ENCODE data around the gene KRTAP8-1. TPM values are rescaled to one million over a fixed set of nuclear protein-coding genes. Genes with fewer than 3 reads are reported as not detected.

The KRTAP8-1 gene, protein sequence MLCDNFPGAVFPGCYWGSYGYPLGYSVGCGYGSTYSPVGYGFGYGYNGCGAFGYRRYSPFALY
- not detected for total RNA-seq

DNA sequence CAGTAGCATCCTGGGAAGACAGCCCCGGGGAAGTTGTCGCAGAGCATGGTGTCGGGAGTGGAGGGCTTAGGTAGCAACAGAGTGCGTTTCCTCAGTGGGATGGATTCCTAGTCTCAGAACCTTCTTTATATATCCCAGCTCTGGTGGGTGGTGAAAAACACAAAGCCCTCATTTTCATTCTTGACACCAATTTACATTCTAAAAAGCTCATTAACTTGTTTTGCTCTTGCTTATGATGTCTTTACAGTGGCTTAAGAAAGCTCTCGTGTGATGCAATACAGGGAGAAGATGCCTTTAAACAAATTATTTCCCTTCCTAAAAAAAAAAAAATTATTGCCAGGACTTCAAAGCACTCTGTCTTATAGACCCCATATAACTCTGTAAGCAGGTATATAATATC is at the start of gene KRTAP8-1:
Gene KRTAP8-1 (minus strand): TSS at position 101 of the 400 bp plus-strand sequence. CDS start 54 bp downstream, at position 47.
- Mint-ChIP-seq H3K4me3 (no peak within 1 kb of the TSS), H3K4me1 (peaks cover under 1% of the 10 kb centered on the region), H3K36me3 (ENCODE audit: low read depth) (no peaks in the 10 kb centered on the region), H3K27ac (no peak within 1 kb of the TSS), H3K27me3 (peaks cover 3% of the 10 kb centered on the region), H3K9me3 (no peaks in the 10 kb centered on the region)
- no peak for DNase-seq
- POLR2A ChIA-PET: no interaction called here
- CTCF ChIA-PET: interaction anchor here (0.7 kb wide), 1 partner anchor 385 kb away, joined by 3 read pairs; no protein-coding TSS in a partner anchor

DNA sequence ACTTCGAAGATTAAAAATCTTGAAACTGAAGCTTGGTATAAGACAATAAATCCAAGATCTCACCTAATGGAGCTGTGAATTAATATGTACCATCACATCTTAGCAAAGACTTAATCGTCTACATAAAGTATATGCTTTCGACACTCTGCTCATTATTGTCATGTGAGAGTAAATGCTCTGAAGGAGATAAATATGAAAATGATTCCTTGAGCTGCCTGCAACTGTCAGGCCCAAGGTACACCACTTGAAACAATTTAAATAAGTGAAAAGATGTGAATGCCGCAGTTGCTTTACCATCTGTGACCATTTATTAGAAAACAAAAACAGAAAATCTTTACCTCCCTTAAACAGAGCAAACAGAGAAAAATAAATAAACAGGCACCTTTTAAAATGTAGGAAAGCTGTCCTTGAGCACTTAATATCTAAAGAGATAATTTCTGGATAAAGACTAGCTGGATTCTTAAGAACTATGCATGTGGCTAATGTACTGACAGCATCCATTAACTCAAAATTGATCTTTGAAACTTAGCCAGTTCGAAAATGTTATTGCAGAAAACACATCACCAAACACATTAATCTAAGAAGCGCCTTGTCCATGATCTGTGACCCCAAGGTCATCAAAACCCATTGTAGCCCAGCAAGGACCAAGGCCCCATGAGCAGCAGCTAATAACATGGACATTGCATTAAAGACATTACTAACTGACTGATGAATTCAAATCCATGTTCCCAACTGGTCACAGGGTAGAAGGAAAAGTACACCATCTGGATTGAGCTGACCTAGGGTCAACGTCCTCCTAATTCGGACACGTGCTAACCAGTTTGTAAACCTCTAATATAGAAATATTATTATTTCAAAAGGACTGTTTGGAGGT is 34.8 kb upstream of the KRTAP8-1 start:
- no peaks in the 10 kb centered on the region for H3K36me3 Mint-ChIP-seq (ENCODE audit: low read depth)
- no peaks in the 10 kb centered on the region for H3K4me1 Mint-ChIP-seq
- POLR2A ChIA-PET: interaction anchor here (0.7 to 0.9 kb wide), 2 partner anchors 11 to 14 kb away, joined by 3 read pairs; no protein-coding TSS in a partner anchor
- CTCF ChIA-PET: no interaction called here
- H3K4me3 Mint-ChIP-seq: no peak overlapping the region
- H3K27ac Mint-ChIP-seq: no peak overlapping the region
- H3K27me3 Mint-ChIP-seq: peaks cover 4% of the 10 kb centered on the region
- no peaks in the 10 kb centered on the region for H3K9me3 Mint-ChIP-seq
- DNase-seq: no peak

DNA sequence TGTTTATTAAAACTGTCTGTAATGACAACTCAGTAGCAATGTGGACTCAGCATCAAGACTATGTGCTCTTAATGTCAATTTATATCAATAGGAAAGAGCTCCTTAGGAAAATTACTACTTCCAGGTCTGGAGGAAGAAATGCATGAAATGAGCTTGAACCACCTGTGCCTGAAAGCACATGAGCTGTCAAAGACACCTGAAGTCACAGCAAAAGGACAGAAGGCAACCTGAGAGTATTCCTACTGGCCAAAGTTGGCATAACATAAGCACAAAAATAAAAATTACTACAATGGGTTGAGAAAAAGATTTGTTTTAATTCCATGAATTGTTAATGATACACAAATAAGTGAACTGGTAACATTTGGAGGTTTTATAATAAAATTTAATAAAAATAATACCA is 29.9 kb upstream of the KRTAP8-1 start:
- peaks cover 7% of the 10 kb centered on the region for H3K27me3 Mint-ChIP-seq
- no peak for DNase-seq
- POLR2A ChIA-PET: no interaction called here
- no peaks in the 10 kb centered on the region for H3K9me3 Mint-ChIP-seq
- no peaks in the 10 kb centered on the region for H3K4me1 Mint-ChIP-seq
- no peak overlapping the region for H3K27ac Mint-ChIP-seq
- no peak overlapping the region for H3K4me3 Mint-ChIP-seq
- H3K36me3 Mint-ChIP-seq (ENCODE audit: low read depth): no peaks in the 10 kb centered on the region
- CTCF ChIA-PET: no interaction called here

DNA sequence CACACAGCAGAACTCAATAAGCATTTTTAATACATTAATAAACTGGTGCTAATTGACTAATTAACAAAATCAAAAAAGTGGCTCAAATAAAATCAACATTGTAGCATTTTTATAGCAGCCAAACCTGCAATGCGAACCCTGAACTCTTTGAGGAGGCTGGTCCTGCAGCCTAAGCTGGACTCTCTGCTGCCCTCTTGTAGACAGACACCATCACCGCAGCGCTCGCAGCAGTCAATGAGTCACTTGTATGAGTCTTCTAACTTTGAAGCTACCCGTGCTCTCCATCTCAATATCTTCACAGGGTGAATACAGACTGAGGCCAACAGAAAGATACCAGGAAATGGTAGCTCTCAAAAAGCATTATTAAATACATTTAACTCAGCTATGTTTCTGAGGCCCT is 26.2 kb upstream of the KRTAP8-1 start:
- DNase-seq: peak; percentile 34
- no peaks in the 10 kb centered on the region for H3K9me3 Mint-ChIP-seq
- H3K4me1 Mint-ChIP-seq: no peaks in the 10 kb centered on the region
- ChIA-PET POLR2A (no interaction called here), CTCF (interaction anchor here (0.7 to 1.2 kb wide), 6 partner anchors 10 to 334 kb away, joined by 3 to 5 read pairs (median 4); no protein-coding TSS in a partner anchor)
- no peaks in the 10 kb centered on the region for H3K36me3 Mint-ChIP-seq (ENCODE audit: low read depth)
- no peak overlapping the region for H3K27ac Mint-ChIP-seq
- H3K4me3 Mint-ChIP-seq: no peak overlapping the region
- peaks cover 3% of the 10 kb centered on the region for H3K27me3 Mint-ChIP-seq

DNA sequence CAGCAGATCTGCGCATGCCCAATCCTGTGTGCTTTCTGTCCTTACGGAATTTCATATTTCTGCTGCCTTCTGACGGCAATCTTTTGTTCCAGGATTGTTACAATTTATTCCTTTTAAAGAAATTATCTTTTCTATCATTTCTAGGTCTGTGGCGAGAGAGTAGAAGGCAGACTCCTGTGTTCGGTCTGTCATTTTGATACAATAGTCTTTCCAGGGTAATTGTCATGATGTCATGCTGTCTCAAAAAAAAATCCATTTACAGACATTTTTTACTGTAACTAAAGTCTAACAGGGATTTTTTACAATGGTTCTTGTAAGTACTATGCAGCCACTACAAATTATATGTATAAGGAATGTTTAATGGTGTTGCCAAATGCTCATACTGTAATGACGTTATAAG is 25.5 kb upstream of the KRTAP8-1 start:
- H3K27ac Mint-ChIP-seq: no peak overlapping the region
- no peak overlapping the region for H3K4me3 Mint-ChIP-seq
- no peaks in the 10 kb centered on the region for H3K36me3 Mint-ChIP-seq (ENCODE audit: low read depth)
- DNase-seq: no peak
- no peaks in the 10 kb centered on the region for H3K9me3 Mint-ChIP-seq
- CTCF ChIA-PET: no interaction called here
- POLR2A ChIA-PET: no interaction called here
- H3K4me1 Mint-ChIP-seq: no peaks in the 10 kb centered on the region
- H3K27me3 Mint-ChIP-seq: peaks cover 4% of the 10 kb centered on the region

DNA sequence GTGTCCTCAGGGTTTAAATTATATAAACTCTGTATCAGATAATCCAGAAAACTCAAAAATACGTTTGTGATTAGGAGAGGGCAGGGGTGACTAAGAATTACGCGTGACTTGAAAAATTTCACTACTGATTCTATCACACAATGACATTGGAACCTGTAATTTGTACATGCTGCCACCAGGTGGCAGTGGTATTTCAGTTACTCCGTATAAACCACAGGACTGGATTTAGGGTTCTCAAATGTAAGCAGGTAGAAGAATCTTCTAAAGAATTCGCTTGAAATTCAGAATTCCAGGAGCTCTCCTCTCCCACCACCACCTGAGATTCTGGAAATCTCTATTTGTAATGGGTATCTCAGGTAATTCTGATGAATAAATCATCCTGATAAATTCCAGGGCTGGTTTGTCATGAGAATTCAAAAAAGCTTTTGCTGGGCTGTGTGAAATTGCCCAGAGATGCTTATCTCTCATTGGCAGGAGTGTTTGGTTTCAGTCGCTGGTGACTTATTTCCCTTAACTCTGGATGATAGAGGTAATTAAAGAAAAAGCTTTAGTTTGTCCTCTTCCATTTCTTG is 18.2 kb upstream of the KRTAP8-1 start:
- no peaks in the 10 kb centered on the region for H3K9me3 Mint-ChIP-seq
- H3K4me3 Mint-ChIP-seq: no peak overlapping the region
- ChIA-PET POLR2A (no interaction called here), CTCF (interaction anchor here (1.1 to 3.2 kb wide), 4 partner anchors 10 to 255 kb away, joined by 3 to 19 read pairs (median 3); no protein-coding TSS in a partner anchor)
- H3K27me3 Mint-ChIP-seq: peaks cover 6% of the 10 kb centered on the region
- H3K4me1 Mint-ChIP-seq: no peaks in the 10 kb centered on the region
- peak; percentile 44 for DNase-seq
- no peak overlapping the region for H3K27ac Mint-ChIP-seq
- no peaks in the 10 kb centered on the region for H3K36me3 Mint-ChIP-seq (ENCODE audit: low read depth)

DNA sequence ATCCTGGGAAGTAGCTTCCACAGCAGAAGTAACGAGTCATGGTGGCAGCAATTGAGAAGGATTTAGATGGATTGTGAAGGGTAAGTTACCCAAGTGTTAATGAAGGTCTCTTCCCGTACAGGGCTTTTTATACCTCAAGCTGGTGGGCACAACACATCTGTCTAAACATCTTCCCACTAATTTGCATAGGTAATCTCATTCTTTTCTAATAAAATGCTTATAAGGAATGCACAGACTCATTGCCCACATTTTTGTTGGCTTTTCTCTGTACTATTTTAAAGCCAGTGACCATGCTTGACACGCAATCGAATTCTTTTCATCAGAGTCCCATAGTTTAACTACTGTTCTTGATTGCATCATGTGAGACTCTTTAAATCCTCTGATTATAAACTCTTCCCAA is 16.6 kb upstream of the KRTAP8-1 start, which contains the start of gene KRTAP7-1:
Gene KRTAP7-1 (minus strand): TSS at position 101 of the 400 bp plus-strand sequence. CDS start 61 bp downstream, at position 40.
- Mint-ChIP-seq H3K9me3 (no peaks in the 10 kb centered on the region), H3K27me3 (peaks cover 6% of the 10 kb centered on the region), H3K36me3 (ENCODE audit: low read depth) (no peaks in the 10 kb centered on the region), H3K4me3 (no peak within 1 kb of the TSS), H3K4me1 (no peaks in the 10 kb centered on the region), H3K27ac (no peak within 1 kb of the TSS)
- DNase-seq: no peak
- CTCF ChIA-PET: interaction anchor here (3.2 kb wide), 1 partner anchor 257 kb away, joined by 19 read pairs; no protein-coding TSS in a partner anchor
- POLR2A ChIA-PET: no interaction called here

DNA sequence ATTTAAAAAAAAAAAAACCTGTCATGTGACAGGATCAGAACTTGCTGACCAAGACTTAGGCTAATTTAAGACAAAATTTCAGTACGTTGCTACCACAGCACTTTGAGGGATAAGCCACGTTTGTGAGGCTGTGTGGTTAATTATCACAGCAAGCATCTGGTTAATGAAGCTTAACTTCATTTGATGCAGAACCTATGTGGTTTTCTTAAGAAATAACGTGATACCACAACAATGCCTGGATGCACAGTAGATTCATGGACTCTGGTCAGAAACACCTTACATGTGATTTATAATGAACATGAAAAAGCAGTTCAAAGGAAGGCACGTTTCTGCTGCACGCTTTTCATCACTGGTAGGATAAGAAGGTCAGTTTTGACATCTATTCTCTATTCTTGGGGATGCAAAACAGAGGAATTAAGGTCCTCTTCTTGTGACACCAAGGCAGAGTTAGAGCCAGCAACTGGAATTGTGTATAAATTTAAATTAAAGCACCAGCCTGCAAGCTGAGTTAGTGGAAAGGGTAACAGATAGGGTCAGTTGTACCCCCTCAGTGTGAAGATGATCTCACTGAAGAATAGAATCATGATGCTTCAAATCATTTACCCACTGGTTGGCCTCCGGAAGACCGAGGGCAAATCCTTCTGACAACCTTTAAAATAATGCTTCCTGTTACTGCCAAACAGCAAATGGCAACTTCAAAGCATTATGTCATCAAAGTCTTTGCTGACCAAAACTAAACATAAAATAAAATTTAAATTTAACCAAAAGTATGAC is 6.0 kb upstream of the KRTAP8-1 start:
- no peaks in the 10 kb centered on the region for H3K36me3 Mint-ChIP-seq (ENCODE audit: low read depth)
- ChIA-PET POLR2A (no interaction called here), CTCF (no interaction called here)
- H3K4me3 Mint-ChIP-seq: no peak overlapping the region
- H3K9me3 Mint-ChIP-seq: no peaks in the 10 kb centered on the region
- DNase-seq: no peak
- peaks cover 10% of the 10 kb centered on the region for H3K4me1 Mint-ChIP-seq
- H3K27ac Mint-ChIP-seq: no peak overlapping the region
- peaks cover 6% of the 10 kb centered on the region for H3K27me3 Mint-ChIP-seq

DNA sequence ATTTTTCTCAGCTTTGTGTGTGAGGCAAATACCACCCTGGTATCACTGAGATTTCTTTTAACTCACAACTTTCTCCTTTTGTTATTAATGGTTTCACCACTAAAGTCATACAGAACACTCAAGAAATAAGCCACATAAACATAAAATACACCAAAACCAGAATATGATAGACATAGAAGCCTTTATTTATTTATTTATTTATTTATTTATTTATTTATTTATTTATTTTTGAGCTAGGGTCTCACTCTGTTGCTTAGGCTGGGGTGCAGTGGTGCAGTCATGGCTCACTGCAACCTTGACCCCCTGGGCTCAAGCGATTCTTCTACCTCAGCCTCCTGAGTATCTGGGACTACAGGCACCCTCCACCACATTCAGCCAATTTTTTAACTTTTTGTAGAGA is 12.5 kb downstream of the KRTAP8-1 start:
- H3K4me3 Mint-ChIP-seq: no peak overlapping the region
- H3K36me3 Mint-ChIP-seq (ENCODE audit: low read depth): no peaks in the 10 kb centered on the region
- ChIA-PET CTCF (no interaction called here), POLR2A (no interaction called here)
- H3K27me3 Mint-ChIP-seq: no peaks in the 10 kb centered on the region
- no peak for DNase-seq
- no peaks in the 10 kb centered on the region for H3K4me1 Mint-ChIP-seq
- no peaks in the 10 kb centered on the region for H3K9me3 Mint-ChIP-seq
- no peak overlapping the region for H3K27ac Mint-ChIP-seq

DNA sequence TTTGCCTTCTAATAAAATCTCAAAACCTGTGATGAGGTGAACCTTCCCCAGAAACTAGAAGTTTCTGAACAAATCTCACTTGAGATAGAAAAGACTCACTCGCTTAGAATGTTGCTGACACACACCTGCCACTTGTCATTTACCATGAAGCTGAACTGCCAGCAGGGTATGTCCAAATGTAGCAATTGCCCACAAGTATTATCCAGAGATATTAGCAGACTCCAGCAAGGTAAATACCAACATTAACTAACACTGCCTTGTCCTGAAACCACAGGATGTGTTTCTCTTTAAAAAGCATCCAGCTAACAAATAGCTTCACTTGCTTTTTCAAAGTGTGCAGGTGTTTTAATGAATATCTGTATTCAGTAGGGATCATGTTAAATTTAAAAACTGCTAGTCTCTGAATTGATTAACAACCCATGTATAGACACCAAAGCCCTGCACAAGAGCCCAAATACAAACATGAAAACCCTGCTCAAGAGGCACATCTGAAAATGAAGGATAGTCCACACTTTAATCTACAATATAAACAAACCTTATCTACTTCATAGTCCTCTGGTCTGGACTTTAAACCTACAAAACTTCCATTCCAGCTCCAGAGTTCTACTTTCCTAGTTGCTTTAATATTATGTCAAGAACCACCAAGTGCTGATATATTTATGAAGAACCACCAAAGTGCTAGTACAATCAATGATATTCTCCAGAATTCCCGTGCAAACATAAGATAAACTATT is 19.3 kb downstream of the KRTAP8-1 start:
- Mint-ChIP-seq H3K4me1 (no peaks in the 10 kb centered on the region), H3K9me3 (no peaks in the 10 kb centered on the region), H3K36me3 (ENCODE audit: low read depth) (no peaks in the 10 kb centered on the region), H3K4me3 (no peak overlapping the region), H3K27ac (no peak overlapping the region), H3K27me3 (peaks cover 10% of the 10 kb centered on the region)
- no peak for DNase-seq
- POLR2A ChIA-PET: no interaction called here
- CTCF ChIA-PET: no interaction called here

DNA sequence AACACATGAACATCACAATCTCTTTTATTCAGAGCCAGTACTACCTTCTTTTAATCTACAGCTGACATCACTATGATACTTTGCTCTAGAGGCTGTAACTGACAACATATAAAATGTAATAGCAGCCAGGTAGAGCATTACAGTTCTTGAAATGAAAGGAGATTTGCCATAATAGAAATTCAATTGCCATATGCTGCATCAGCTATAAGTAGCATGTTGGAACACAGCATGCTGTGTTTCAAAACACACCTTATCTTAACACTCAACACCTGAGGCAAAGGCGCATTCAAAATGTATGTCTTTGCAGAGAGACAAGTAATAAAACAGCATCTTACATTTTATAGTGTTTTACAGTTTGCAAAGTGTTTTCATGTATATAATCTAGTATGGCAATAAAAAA is 33.8 kb downstream of the KRTAP8-1 start:
- DNase-seq: no peak
- H3K27me3 Mint-ChIP-seq: peaks cover 3% of the 10 kb centered on the region
- POLR2A ChIA-PET: no interaction called here
- no peaks in the 10 kb centered on the region for H3K9me3 Mint-ChIP-seq
- CTCF ChIA-PET: no interaction called here
- H3K4me3 Mint-ChIP-seq: no peak overlapping the region
- H3K4me1 Mint-ChIP-seq: no peaks in the 10 kb centered on the region
- H3K36me3 Mint-ChIP-seq (ENCODE audit: low read depth): no peaks in the 10 kb centered on the region
- no peak overlapping the region for H3K27ac Mint-ChIP-seq

DNA sequence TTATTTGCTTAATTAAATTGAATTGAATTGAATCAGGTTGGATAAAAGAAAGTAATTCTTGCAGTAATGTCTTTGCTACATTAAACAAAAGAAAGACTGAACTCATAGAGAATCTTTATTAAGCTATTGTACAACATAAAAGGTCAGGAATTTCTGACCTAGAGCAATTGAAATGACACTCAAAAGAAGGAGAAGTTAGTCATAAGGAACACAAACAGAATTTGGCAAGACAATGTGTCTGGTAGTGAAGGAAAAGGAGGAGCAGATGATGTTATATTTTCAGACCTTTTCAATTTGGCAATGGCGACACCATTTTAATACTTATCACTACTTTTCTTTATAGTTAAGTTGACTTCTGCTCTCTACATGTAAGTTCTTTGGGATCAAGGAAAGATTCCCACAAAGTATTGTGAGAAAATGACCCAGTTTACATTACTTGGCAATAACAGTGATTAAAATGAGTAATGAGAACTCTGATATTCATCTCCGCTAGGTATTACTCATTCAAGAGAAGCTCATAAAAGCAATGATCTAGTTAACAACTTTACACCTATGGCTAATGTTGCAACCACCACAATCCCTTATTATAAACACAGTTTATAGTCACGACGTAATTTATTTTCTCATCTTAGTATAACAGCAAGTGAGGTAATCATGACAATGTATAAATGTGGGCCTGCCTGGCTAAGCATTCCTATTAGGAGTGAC is 43.2 kb downstream of the KRTAP8-1 start:
- no peak for DNase-seq
- ChIA-PET CTCF (no interaction called here), POLR2A (no interaction called here)
- Mint-ChIP-seq H3K36me3 (ENCODE audit: low read depth) (no peaks in the 10 kb centered on the region), H3K9me3 (no peaks in the 10 kb centered on the region), H3K27ac (no peak overlapping the region), H3K4me3 (no peak overlapping the region), H3K4me1 (no peaks in the 10 kb centered on the region), H3K27me3 (no peaks in the 10 kb centered on the region)
